GM19239 (cell line): ENCODE results near the gene LDLRAD4.

Experiments
- DNase-seq: peaks from one replicate; pipeline ENCODE4 v3.0.0; 2011; ENCODE audit warnings: low spot score; ENCODE audit not compliant: insufficient read length
- FAIRE-seq: peaks from 2 replicates; lab custom pipeline; 2011; peaks lifted over from hg19 to GRCh38; lab: Jason Lieb, UNC

Gene LDLRAD4

GRCh38 chr18:13218368-13218991 lies at the start of gene LDLRAD4:
Gene LDLRAD4, plus strand, starts transcription at chr18:13218760.
- FAIRE-seq, result no peak

DNA sequence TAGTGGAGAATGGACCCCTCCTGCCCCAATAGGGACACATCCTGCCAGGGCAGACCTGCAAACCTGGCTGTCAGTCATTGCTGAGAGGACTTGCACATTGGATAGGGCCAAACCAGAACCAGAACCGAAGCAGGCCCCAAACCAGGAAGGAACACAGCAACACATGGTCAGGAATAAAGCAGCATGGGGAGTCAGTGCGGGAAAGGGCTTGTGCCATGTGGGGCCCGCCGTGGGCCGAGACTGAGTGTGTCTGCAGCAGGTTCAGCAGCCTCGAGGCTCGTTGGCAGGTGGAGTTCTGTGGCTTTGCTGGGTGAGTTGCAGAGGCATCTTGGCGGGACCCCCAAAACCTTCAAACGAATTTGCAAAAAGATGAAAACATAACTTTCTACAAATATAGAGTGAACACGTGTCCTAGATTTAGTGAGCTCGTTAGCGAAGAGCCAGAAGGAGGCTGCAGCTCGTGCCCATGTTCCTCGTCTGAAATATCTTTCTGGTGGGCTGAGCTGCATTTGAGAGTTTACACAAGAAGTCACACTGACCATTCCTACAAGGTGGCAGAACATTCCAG lies 44.9 kb upstream of the LDLRAD4 start:
- no peak for DNase-seq
- FAIRE-seq, result no peak

More at GRCh38 chr18:13218368-13218991, at the start of gene LDLRAD4:
- DNase-seq, result no peak

DNA sequence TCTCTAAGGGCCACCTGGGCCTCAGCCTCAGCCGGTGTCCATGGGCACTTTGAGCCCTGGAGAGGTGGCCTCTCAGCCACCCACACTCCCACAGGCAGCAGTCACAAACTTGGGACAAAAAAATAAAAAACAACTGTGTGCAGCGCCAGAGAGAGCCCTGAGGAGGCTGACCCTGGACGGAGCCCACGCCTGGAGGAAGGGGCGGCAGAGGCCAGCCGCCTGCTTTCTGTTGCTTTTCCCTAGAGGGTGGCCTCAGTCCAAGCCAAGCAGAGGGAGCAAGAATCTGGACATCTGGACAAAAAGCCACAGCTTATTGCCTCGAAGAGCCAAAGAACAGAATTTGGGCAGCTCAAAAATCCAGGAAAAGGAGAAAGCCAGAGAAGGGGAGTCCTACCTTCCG lies 43.3 kb upstream of the LDLRAD4 start:
- FAIRE-seq (no peak), DNase-seq (no peak)

DNA sequence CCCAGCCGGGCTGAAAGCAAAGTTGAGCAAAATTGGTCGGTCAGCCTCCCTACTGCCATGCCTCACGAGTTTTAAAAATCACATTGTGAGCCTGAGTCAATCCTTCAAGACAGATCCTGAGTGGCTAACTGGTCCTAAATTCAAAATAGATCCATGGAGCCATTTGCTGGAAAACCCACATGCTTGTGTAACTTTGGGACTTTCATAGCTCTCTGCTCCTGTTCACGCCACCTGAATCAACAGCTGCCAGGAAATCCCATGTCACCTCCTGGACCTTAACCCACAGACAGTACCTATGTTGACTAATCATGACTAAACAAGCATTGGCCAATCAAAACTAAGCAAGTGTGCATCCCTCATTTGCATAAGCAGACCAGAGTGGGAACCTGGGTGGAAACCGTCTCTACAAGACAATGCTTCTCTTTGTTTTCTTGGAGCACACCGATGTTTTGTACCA lies 42.8 kb upstream of the LDLRAD4 start:
- no peak for FAIRE-seq
- DNase-seq, result no peak

- FAIRE-seq, result no peak
- no peak for DNase-seq
These were observed 41.7 kb upstream of the LDLRAD4 start for GRCh38 chr18:13176847-13177246.

DNA sequence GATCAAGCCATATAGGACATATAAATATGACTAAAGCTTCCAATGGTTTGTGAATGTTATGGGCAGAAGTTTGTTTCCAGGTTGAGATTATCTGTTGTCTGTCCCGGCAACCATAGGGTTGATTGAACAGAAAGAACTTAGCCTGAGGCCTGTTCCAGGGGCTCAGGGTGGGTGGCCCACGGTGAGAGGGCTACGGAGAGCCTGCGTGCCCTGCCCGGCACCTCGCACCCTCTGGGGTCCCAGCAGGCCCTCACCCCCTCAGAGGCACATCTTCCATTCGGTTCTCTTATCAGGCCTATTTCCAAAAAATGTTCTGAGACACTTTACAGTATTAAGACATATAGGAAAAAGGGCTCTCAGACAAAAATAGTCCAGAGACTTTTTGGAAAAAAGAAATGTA lies 40.4 kb upstream of the LDLRAD4 start:
- FAIRE-seq, result no peak
- DNase-seq, result no peak

- FAIRE-seq (no peak), DNase-seq (no peak)
These were observed 39.6 kb upstream of the LDLRAD4 start for GRCh38 chr18:13178976-13179375.

DNA sequence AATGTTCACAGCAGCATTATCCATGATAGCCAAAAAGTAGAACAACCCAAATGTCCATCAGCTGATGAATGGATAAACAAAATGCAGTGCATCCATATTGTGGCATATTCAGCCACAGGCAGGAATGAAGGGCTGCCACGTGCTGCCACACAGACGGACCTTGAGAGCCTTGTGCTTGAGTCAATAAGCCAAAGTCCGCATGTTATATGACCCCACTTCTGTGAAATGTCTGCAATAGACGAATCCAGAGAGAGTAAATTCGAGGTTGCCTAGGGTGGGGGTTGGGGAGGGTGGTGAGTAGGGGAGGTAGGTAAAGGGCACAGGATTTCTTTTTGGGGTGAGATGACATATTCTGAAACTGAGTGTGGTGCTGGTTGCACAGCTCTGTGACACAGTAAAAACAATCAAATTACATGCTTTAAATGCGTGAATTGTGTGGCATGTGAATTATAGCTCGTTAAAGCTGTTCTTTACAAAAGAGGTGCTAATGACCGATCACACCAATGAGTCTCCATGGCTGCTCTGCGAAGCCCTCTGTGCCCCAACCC lies 38.9 kb upstream of the LDLRAD4 start:
- DNase-seq, result no peak
- no peak for FAIRE-seq

DNA sequence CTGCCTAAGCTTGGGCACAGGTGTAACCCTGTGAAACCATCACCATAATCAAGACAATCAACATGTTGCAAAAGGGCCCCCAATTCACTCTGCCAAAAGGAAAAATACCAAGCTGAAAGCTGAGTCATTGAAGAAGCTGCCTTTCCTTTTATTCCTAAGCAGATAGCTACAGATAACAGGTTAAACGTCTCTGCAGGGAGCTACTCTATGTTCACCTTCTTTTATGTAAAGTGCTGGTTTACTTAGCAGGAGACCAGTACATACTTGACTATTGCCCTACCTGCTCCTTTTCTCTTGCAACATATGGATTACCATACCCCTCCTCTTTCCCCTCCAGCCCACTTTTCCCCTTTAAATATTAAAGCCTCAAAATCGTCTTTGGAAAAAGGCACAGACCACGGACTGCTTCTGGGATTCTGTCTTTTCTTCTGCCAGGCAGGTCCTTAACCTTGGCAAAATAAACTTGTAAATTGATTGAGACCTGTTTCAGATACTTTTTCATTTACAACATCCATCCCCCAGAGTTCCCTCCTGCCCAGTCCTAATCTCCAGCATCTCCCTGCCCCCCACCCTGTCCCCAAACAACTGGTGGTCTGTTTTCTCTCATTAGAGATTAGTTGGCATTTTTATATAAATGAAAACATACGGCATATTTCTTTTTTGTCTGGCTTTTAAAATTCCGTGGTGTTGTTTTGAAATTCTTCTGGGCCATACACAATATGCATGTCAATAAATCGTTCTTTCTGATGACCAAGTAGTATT lies 37.8 kb upstream of the LDLRAD4 start:
- DNase-seq, result no peak

GRCh38 chr18:13181765-13182164 lies 36.8 kb upstream of the LDLRAD4 start:
- FAIRE-seq (no peak), DNase-seq (no peak)

More for the DNA sequence above, 37.8 kb upstream of the LDLRAD4 start:
- FAIRE-seq, result no peak

- no peak for DNase-seq
- no peak for FAIRE-seq
These were observed 35.2 kb upstream of the LDLRAD4 start for GRCh38 chr18:13183359-13183758.

- FAIRE-seq, result no peak
- DNase-seq, result no peak
These were observed 34.8 kb upstream of the LDLRAD4 start for GRCh38 chr18:13183790-13184189.

DNA sequence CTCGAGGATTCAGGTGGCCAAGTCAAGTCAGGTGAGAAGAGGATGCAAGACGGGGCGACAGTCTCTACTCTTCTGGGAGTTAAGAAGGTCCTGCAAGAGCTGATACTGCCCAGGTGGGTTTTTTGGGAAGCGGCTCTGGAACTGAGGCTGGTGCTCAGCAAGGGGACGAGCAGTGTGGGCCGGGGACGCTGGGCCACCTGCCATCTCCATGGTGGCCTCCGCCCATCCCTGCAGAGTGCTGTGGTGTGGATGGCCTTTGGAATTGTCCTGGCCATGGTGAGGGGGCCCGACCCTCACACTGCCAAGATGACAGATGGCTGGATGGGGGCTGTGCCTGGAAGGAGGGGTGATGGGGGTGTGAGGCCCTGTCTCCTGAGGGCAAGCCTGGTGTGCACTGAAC lies 34.2 kb upstream of the LDLRAD4 start:
- FAIRE-seq (no peak), DNase-seq (no peak)

DNA sequence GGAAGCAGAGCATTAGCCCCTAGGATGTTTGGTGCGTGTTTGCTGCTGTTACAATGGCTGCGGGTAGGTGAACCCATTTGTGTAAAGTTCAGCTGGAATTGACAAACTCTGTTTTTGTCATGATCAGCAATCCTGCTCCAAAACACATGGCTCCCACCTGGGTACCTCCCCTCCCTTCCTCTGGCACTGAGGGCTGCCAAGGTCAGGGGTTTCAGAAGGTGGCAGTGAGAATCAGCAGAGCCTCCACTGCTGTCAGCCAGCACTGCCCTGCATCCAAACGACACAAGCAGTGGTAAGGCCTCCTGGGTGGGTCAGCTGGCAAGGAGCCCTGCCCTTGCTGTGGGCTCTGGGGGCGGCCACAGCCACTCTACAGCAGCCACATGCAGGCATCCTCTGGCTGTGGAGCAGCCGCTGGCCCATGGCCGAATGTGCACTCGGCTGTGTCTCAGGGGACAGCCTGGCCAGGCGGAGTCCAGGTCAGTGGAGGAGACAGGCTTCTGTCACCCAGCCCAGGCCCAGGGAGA lies 32.8 kb upstream of the LDLRAD4 start:
- no peak for FAIRE-seq

DNA sequence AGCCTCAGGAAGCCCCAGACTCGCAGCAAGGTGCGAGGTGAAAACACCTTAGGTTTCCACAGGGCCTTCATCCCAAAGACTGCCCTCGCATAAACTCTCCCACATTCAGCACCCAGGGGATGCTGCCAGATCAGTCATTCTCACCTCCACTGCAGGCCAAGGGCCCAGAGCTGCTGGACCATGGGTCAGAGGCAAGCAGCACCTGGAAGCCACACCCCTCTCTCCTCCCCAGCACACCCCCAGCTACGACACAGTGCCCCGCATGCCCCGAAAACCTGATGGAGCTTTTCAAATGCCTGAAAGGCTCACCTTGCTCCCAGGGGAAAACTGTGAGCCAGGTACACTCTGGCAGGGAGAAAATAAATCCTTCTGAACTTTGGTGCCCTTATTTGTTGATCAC lies 31.9 kb upstream of the LDLRAD4 start:
- FAIRE-seq (no peak), DNase-seq (no peak)

More for the DNA sequence above, 32.8 kb upstream of the LDLRAD4 start:
- no peak for DNase-seq

DNA sequence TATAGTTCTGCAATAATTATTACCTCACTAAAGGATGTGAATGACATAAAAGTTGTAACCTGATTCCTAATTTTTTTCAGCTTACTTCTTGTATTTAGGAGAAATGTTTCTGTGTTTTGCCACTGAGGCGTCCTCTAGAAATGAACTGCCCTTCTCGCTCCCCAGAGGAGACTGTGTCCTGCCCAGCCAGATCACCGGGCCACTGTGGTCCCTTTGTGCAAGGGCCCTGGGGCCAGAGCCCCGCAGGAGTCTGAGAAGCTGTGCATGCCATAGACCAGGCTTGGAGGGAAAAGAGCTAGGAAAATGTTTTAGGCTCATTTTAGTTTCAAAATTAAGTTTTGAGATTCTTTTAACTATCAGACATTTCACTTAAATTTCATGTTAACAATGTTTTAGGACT lies 31.1 kb upstream of the LDLRAD4 start:
- FAIRE-seq, result no peak
- no peak for DNase-seq

- FAIRE-seq, result no peak
- no peak for DNase-seq
These were observed 27.5 kb upstream of the LDLRAD4 start for GRCh38 chr18:13191031-13191430.

DNA sequence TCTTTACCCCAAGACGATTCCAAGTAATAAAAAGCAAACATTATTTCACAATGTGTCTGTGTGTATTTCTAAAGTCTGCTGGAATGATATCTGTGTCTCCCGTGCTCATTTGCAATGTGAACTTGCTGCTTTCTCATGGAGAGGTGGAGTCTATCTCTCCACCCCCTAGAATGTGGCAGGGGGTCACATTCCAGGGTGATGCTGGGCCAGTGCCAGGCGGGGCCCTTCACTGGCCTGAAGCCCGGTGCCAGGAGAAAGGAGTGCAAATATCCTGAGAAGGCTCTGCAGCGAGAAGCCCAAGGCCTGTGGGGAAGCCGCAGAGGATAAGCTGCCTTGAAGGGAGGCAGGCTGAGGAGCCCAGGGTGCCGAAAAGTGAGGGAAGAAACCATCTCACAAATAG lies 26.8 kb upstream of the LDLRAD4 start:
- no peak for FAIRE-seq
- no peak for DNase-seq

DNA sequence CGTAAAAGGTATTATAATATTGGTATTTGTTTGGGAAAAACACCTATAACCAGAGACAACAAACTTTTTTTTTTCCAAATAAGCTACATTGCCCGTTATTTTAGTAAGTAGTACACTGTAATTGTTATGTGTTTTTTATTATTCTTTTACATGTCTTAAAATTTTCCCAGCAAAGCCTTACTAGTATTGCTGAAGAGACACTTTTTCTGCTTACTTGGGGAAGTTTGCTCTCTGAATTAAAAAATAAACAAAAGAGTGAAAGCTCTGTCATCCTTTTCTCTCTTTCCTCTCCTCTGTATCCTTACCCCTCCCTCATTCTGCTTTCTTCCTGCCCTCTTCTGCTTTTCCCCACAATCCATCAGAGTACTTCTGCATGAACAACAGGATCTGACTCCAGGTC lies 25.6 kb upstream of the LDLRAD4 start:
- no peak for FAIRE-seq
- DNase-seq, result no peak

DNA sequence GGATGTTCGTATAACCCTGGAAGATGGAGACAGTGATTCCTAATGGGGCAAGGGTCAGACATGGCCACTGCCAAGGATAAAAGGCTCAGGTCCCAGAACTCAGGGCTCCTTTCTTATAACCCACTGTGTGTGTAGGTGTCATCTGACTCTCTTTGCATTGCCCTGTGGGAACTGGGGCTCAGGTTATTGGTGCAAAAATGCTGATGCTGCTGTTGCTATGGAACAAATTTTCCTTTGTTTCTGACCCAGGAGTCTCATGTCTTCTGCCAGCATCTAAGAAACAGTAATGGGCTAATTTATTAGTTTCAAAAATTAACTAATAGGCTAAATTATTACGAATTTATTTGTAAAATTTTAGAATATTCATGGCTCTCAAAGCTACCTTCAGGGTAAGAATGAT lies 24.3 kb upstream of the LDLRAD4 start:
- DNase-seq (no peak), FAIRE-seq (no peak)

DNA sequence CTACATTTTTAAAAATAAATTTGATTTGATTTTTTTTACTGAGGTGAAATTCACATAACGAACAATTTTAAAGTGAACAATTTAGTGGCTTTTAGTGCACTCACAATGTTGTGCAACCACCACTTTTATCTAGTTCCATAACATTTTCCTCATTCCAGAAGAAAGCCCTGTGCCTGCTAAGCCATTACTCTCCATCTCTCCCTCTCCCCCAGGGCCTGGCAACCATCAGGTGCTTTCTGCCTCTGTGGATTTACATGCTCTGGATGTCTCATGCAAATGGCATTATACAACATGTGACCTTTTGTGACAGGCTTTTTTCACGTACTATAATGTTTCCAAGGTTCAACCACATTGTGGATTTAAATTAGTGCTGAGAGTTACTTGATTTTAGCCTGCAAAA lies 19.9 kb upstream of the LDLRAD4 start:
- no peak for FAIRE-seq
- DNase-seq, result no peak
